IMR-90 (cell line): ENCODE results near the gene CATSPERZ. TPM values are rescaled to one million over a fixed set of nuclear protein-coding genes. Genes with fewer than 3 reads are reported as not detected.

Experiments
- ATAC-seq: fragments of 200-7000 bp; cut with Tn5 transposase; 2 replicates; pipeline ENCODE4 v1.9.1; 2020; ENCODE audit warnings: low read depth, mild to moderate bottlenecking, moderate library complexity
- BruUV-seq: library from RNA; stranded (reverse); fragments of 400-500 nt; replicated peaks from 2 replicates; lab custom pipeline; 2021; lab: Mats Ljungman, UMichigan
- CTCF ChIA-PET: fragments of 300-600 bp; formaldehyde crosslinking; extraction: SDS; loops from one replicate; lab custom pipeline; 2021; ENCODE audit warnings: antibody characterized with exemption; lab: Yijun Ruan, JAX
- POLR2A ChIA-PET: fragments of 300-600 bp; sonication (Branson Sonifier 250); formaldehyde crosslinking; loops from one replicate; lab custom pipeline; 2022; ENCODE audit warnings: antibody characterized with exemption; ENCODE audit not compliant: unreplicated experiment; lab: Charles Lee
- DNase-seq: peaks from one replicate; pipeline ENCODE4 v3.0.0; 2013
- H2AFZ ChIP-seq: replicated peaks from 2 replicates; pipeline ENCODE3; 2013; ENCODE audit warnings: low read length, mild to moderate bottlenecking; ENCODE audit not compliant: poor library complexity
- H2AK5ac ChIP-seq: 2 replicates; pipeline ENCODE4 v1.6.1; 2013; ENCODE audit warnings: low read depth, low read length, inconsistent platforms
- H2AK9ac ChIP-seq: replicated peaks from 2 replicates; pipeline ENCODE3; 2013; ENCODE audit warnings: mild to moderate bottlenecking, low read depth, low read length, moderate library complexity; ENCODE audit not compliant: poor library complexity
- H2BK120ac ChIP-seq: 2 replicates; pipeline ENCODE4 v1.6.1; 2013; ENCODE audit warnings: low read depth, low read length, inconsistent platforms
- H2BK15ac ChIP-seq: 3 replicates; pipeline ENCODE4 v1.6.1; 2013; ENCODE audit warnings: low read depth, low read length, inconsistent platforms
- H2BK20ac ChIP-seq: 2 replicates; pipeline ENCODE4 v1.6.1; 2013; ENCODE audit warnings: low read depth, mild to moderate bottlenecking, inconsistent platforms, low read length, moderate library complexity
- H2BK5ac ChIP-seq: 2 replicates; pipeline ENCODE4 v1.6.1; 2013; ENCODE audit warnings: mild to moderate bottlenecking, low read depth, low read length, inconsistent platforms; ENCODE audit not compliant: poor library complexity, severe bottlenecking
- H3K14ac ChIP-seq: replicated peaks from 2 replicates; pipeline ENCODE4 v1.6.1; 2013; ENCODE audit warnings: low read depth, low read length, inconsistent platforms
- H3K18ac ChIP-seq: 2 replicates; pipeline ENCODE4 v1.6.1; 2013; ENCODE audit warnings: low read depth, low read length, control low read depth
- H3K23ac ChIP-seq: 2 replicates; pipeline ENCODE4 v1.6.1; 2013; ENCODE audit warnings: low read depth, low read length, inconsistent platforms
- H3K27ac ChIP-seq: 2 replicates; pipeline ENCODE4 v1.5.1; 2013; ENCODE audit warnings: mild to moderate bottlenecking, control low read depth, low read length; ENCODE audit not compliant: insufficient read depth
- H3K27me3 ChIP-seq: 2 replicates; pipeline ENCODE4 v1.6.1; 2013; ENCODE audit warnings: low read length; ENCODE audit not compliant: control insufficient read depth, insufficient read depth
- H3K36me3 ChIP-seq: 2 replicates; pipeline ENCODE4 v1.6.1; 2013; ENCODE audit warnings: low read length, mixed read lengths; ENCODE audit not compliant: control insufficient read depth, insufficient read depth
- H3K4ac ChIP-seq: 2 replicates; pipeline ENCODE4 v1.6.1; 2013; ENCODE audit warnings: low read depth, low read length, inconsistent platforms
- H3K4me1 ChIP-seq: 2 replicates; pipeline ENCODE4 v1.6.1; 2013; ENCODE audit warnings: low read length, mixed read lengths; ENCODE audit not compliant: control insufficient read depth, insufficient read depth
- H3K4me2 ChIP-seq: 2 replicates; pipeline ENCODE4 v1.6.1; 2013; ENCODE audit warnings: low read depth, mild to moderate bottlenecking, control low read depth, low read length, moderate library complexity
- H3K4me3 ChIP-seq: 2 replicates; pipeline ENCODE4 v1.5.1; 2013; ENCODE audit warnings: low read depth, mild to moderate bottlenecking, control low read depth, low read length, moderate library complexity; ENCODE audit not compliant: insufficient read depth
- H3K56ac ChIP-seq: 2 replicates; pipeline ENCODE4 v1.6.1; 2013; ENCODE audit warnings: low read length, inconsistent platforms; ENCODE audit not compliant: insufficient read depth; ENCODE audit errors: extremely low read depth
- H3K79me1 ChIP-seq, 2 experiments: 2 replicates each; pipeline ENCODE4 v1.6.1; 2013; ENCODE audit warnings: low read length in 2 of 2, inconsistent platforms in 1 of 2, low read depth in 1 of 2
- H3K9ac ChIP-seq: 2 replicates; pipeline ENCODE4 v1.6.1; 2013; ENCODE audit warnings: low read depth, low read length, control low read depth
- H3K9me1 ChIP-seq: 2 replicates; pipeline ENCODE4 v1.6.1; 2013; ENCODE audit warnings: low read length, inconsistent platforms; ENCODE audit not compliant: insufficient read depth
- H3K9me3 ChIP-seq: 2 replicates; pipeline ENCODE4 v1.6.1; 2013; ENCODE audit warnings: low read length; ENCODE audit not compliant: control insufficient read depth, insufficient read depth
- H4K20me1 ChIP-seq: 2 replicates; pipeline ENCODE4 v1.6.1; 2013; ENCODE audit warnings: low read length, inconsistent platforms; ENCODE audit not compliant: insufficient read depth
- H4K5ac ChIP-seq: 2 replicates; pipeline ENCODE4 v1.6.1; 2013; ENCODE audit warnings: mild to moderate bottlenecking, low read depth, low read length, control low read depth
- H4K8ac ChIP-seq, 2 experiments: 2 replicates each; pipeline ENCODE4 v1.6.1; 2013; ENCODE audit warnings: low read depth in 2 of 2, low read length in 2 of 2, control low read depth in 1 of 2, inconsistent platforms in 1 of 2
- H4K91ac ChIP-seq: 2 replicates; pipeline ENCODE4 v1.6.1; 2013; ENCODE audit warnings: low read depth, low read length, inconsistent platforms; ENCODE audit not compliant: insufficient read depth
- BHLHE40 ChIP-seq: fragments of 150-350 bp; IDR thresholded peaks from 2 replicates; pipeline ENCODE4 v1.6.1; 2016; ENCODE audit warnings: mild to moderate bottlenecking, low read depth, low read length
- CTCF ChIP-seq: conservative IDR thresholded peaks from 2 replicates; pipeline ENCODE4 v1.5.1; 2012; ENCODE audit warnings: mild to moderate bottlenecking, low read depth, low read length, improper control_type of control experiment
- FOS ChIP-seq: fragments of 150-350 bp; IDR thresholded peaks from 2 replicates; pipeline ENCODE4 v1.6.1; 2016; ENCODE audit warnings: low read depth, low read length
- MAFK ChIP-seq: IDR thresholded peaks from 2 replicates; pipeline ENCODE4 v1.6.1; 2012; ENCODE audit warnings: low read depth, low read length, improper control_type of control experiment
- MAZ ChIP-seq: IDR thresholded peaks from 2 replicates; pipeline ENCODE4 v1.6.1; 2012; ENCODE audit warnings: low read depth, mild to moderate bottlenecking, low read length, improper control_type of control experiment, moderate library complexity, borderline replicate concordance
- MXI1 ChIP-seq: IDR thresholded peaks from 2 replicates; pipeline ENCODE4 v1.6.1; 2012; ENCODE audit warnings: low read depth, mild to moderate bottlenecking, low read length, moderate library complexity, borderline replicate concordance
- POLR2A ChIP-seq: IDR thresholded peaks from 2 replicates; pipeline ENCODE4 v1.6.1; 2012; ENCODE audit warnings: mild to moderate bottlenecking, low read depth, low read length
- RAD21 ChIP-seq: IDR thresholded peaks from 2 replicates; pipeline ENCODE4 v1.6.1; 2012; ENCODE audit warnings: low read length, improper control_type of control experiment
- RFX5 ChIP-seq: IDR thresholded peaks from 2 replicates; pipeline ENCODE4 v1.8.0; 2012; ENCODE audit warnings: low read depth, mild to moderate bottlenecking, low read length, moderate library complexity
- WGBS, 2 experiments: methylation state at CpG; one replicate each; pipeline versions ENCODE4 v1.1.5 to v1.1.7; 2013; ENCODE audit warnings: missing lambda C conversion rate in 2 of 2; ENCODE audit not compliant: insufficient read length in 1 of 2; ENCODE audit errors: extremely low coverage in 2 of 2; 5-methylcytosine and 5-hydroxymethylcytosine counted together
- dilution Hi-C: fragments of 300-500 bp; cut with HindIII; formaldehyde crosslinking; loops from one replicate; pipeline ENCODE4 v1.14.3; 2018; ENCODE audit warnings: low sequenced_read_pairs; ENCODE audit not compliant: unreplicated experiment
- in situ Hi-C: fragments of 300-500 bp; cut with MboI; formaldehyde crosslinking; loops from 3 replicates; pipeline ENCODE4 v1.14.3; 2019; ENCODE audit warnings: low sequenced_read_pairs, inconsistent platforms, mixed read lengths
- intact Hi-C: fragments of 100-400 bp; cut with micrococcal nuclease; formaldehyde crosslinking; loops from 2 replicates; pipeline ENCODE4 v1.10.0; 2022
- polyA plus RNA-seq, 3 experiments: library from polyadenylated mRNA; depleted of rRNA; stranded (reverse); fragments of >200 nt; gene quantifications; 2 replicates each; pipeline ENCODE4 v1.2.3, GENCODE V29; 2012; ENCODE audit warnings: low replicate concordance in 1 of 3
- total RNA-seq: library from RNA; depleted of rRNA; stranded (reverse); fragments of >200 nt; gene quantifications from 2 replicates; pipeline ENCODE4 v1.2.3, GENCODE V29; 2012

The CATSPERZ gene
- total and polyA plus RNA-seq, 2 of the 4 experiments (the other 2 are of a cell fraction) = not detected

- Histone ChIP-seq H2AK9ac (no peak overlapping the region), H3K4me1 (peaks cover 10% of the 10 kb centered on the region), H3K4me3 (no peak overlapping the region), H3K27ac (no peak overlapping the region), H3K79me1 (peaks cover 7 to 31% of the 10 kb centered on the region in 2 experiments), H3K14ac (no peak overlapping the region), H4K8ac (no peak overlapping the region), H3K9ac (no peak overlapping the region), H2BK15ac (no peak overlapping the region), H4K91ac (no peak overlapping the region), H4K5ac (no peak overlapping the region), H2BK20ac (no peak overlapping the region), H3K56ac (no peak overlapping the region), H2AFZ (no peak overlapping the region), H3K9me1 (peaks cover 14% of the 10 kb centered on the region), H2AK5ac (no peak overlapping the region), H3K27me3 (no peaks in the 10 kb centered on the region), H2BK120ac (no peak overlapping the region), H2BK5ac (no peak overlapping the region), H3K18ac (no peak overlapping the region), H3K4me2 (no peak overlapping the region), H3K9me3 (no peaks in the 10 kb centered on the region), H4K20me1 (no peaks in the 10 kb centered on the region; the same call in 1 of the 2 replicates), H3K23ac (no peak overlapping the region), H3K4ac (no peak overlapping the region), H3K36me3 (peaks cover 24% of the 10 kb centered on the region)
- ChIA-PET CTCF (no interaction called here), POLR2A (no interaction called here)
- in situ Hi-C loops = no loop called here
- dilution Hi-C loops = no loop called here
- no peak for DNase-seq
- TF ChIP-seq MAFK = no peak
- TF ChIP-seq CTCF = no peak
- no peak for TF ChIP-seq RFX5
- TF ChIP-seq RAD21 = no peak
- no peak for TF ChIP-seq MAZ
- no peak for TF ChIP-seq POLR2A
- TF ChIP-seq BHLHE40 = no peak
- no peak for TF ChIP-seq MXI1
- TF ChIP-seq FOS = no peak
- 92% methylated on average over 2 of the region's 5 CpGs; no CpG with 5 or more reads in 1 of the 2 experiments for WGBS, 2 experiments
- no TSS peak for BruUV-seq
- ATAC-seq = no peak
- intact Hi-C loops = no loop called here
Measured at GRCh38 chr11:64321026-64321425, 20.9 kb downstream of the CATSPERZ start.
